Epithelial cell of proximal tubule (primary cell): Measurements from ENCODE around the gene ADAD1. TPM values are rescaled to one million over a fixed set of nuclear protein-coding genes. Genes with fewer than 3 reads are reported as not detected.
A peak's percentile ranks its signal among the peaks of the same experiment; 100 is the strongest.

Experiments
- DNase-seq: peaks from one replicate; pipeline ENCODE4 v3.0.0-alpha.2; 2011; ENCODE audit warnings: low read depth
- H3K4me3 ChIP-seq: 2 replicates; pipeline ENCODE4 v1.5.1; 2011; ENCODE audit warnings: low read depth, mild to moderate bottlenecking, low read length
- CTCF ChIP-seq: conservative IDR thresholded peaks from 2 replicates; pipeline ENCODE4 v1.5.1; 2012; ENCODE audit warnings: low read depth, mild to moderate bottlenecking, low read length
- total RNA-seq: library from RNA; depleted of rRNA; stranded (reverse); fragments of >200 nt; gene quantifications from 2 replicates; pipeline ENCODE4 v1.2.3, GENCODE V29; 2015

Gene ADAD1
- total RNA-seq, 1 donor from 2014 or later: not detected

GRCh38 chr4:122450847-122451246, 72.0 kb downstream of the ADAD1 start:
- H3K4me3 ChIP-seq: no peak overlapping the region
- peak; percentile 13 for DNase-seq
- TF ChIP-seq CTCF: peak; percentile 62

- DNase-seq: peak; percentile 65
- no peak for TF ChIP-seq CTCF
- H3K4me3 ChIP-seq: no peak overlapping the region
These were observed 74.7 kb downstream of the ADAD1 start for GRCh38 chr4:122453384-122453995.

- no peak for DNase-seq
- H3K4me3 ChIP-seq: no peak within 1 kb of the TSS
- TF ChIP-seq CTCF: no peak
These were observed 77.7 kb downstream of the ADAD1 start, which contains the start of gene IL2 for GRCh38 chr4:122456231-122457116. TSS of gene IL2 (minus strand) at chr4:122456725. CDS start at chr4:122456440, 285 bp downstream.

GRCh38 chr4:122458625-122459024, 79.8 kb downstream of the ADAD1 start:
- H3K4me3 ChIP-seq: peak overlapping the region; percentile 15
- TF ChIP-seq CTCF: no peak
- no peak for DNase-seq

- no peak for DNase-seq
- TF ChIP-seq CTCF: no peak
- H3K4me3 ChIP-seq: no peak overlapping the region
These were observed 90.6 kb downstream of the ADAD1 start for GRCh38 chr4:122469457-122469856.

GRCh38 chr4:122475233-122475632, 96.4 kb downstream of the ADAD1 start:
- H3K4me3 ChIP-seq: no peak overlapping the region
- DNase-seq: no peak
- TF ChIP-seq CTCF: no peak
